H9 (cell line): Measurements from ENCODE around the gene DEDD2. TPM values are rescaled to one million over a fixed set of nuclear protein-coding genes. Genes with fewer than 3 reads are reported as not detected.

Experiments
- DNase-seq: peaks from one replicate; pipeline ENCODE4 v3.0.0-alpha.2; 2017
- H2AFZ ChIP-seq: one replicate; pipeline ENCODE4 v1.6.1; 2013; ENCODE audit warnings: mild to moderate bottlenecking, low read length, control low read depth, moderate library complexity
- H2AK5ac ChIP-seq: 2 replicates; pipeline ENCODE4 v1.6.1; 2013; ENCODE audit warnings: low read length, control low read depth, mixed read lengths; ENCODE audit not compliant: insufficient read length
- H2BK120ac ChIP-seq: one replicate; pipeline ENCODE4 v1.6.1; 2013; ENCODE audit warnings: low read depth, mild to moderate bottlenecking, low read length, control low read depth, inconsistent platforms; ENCODE audit not compliant: poor library complexity, severe bottlenecking
- H2BK12ac ChIP-seq: 2 replicates; pipeline ENCODE4 v1.6.1; 2013; ENCODE audit warnings: low read length, control low read depth, mixed read lengths, low read depth; ENCODE audit not compliant: insufficient read length
- H2BK15ac ChIP-seq: 2 replicates; pipeline ENCODE4 v1.6.1; 2013; ENCODE audit warnings: low read depth, low read length, control low read depth
- H2BK20ac ChIP-seq: one replicate; pipeline ENCODE4 v1.6.1; 2013; ENCODE audit warnings: low read depth, mild to moderate bottlenecking, low read length, control low read depth, inconsistent platforms; ENCODE audit not compliant: poor library complexity, severe bottlenecking
- H2BK5ac ChIP-seq: 2 replicates; pipeline ENCODE4 v1.6.1; 2013; ENCODE audit warnings: low read length, control low read depth, mixed read lengths; ENCODE audit not compliant: insufficient read length
- H3K14ac ChIP-seq: 2 replicates; pipeline ENCODE4 v1.6.1; 2013; ENCODE audit warnings: low read length, control low read depth; ENCODE audit not compliant: insufficient read depth
- H3K18ac ChIP-seq: 2 replicates; pipeline ENCODE4 v1.6.1; 2013; ENCODE audit warnings: low read depth, mild to moderate bottlenecking, mixed read lengths, low read length, control low read depth; ENCODE audit not compliant: insufficient read length
- H3K23ac ChIP-seq: 2 replicates; pipeline ENCODE4 v1.6.1; 2013; ENCODE audit warnings: low read length, control low read depth, mixed read lengths, low read depth; ENCODE audit not compliant: insufficient read length
- H3K23me2 ChIP-seq: 2 replicates; pipeline ENCODE4 v1.6.1; 2013; ENCODE audit warnings: low read depth, mild to moderate bottlenecking, mixed read lengths, low read length, control low read depth; ENCODE audit not compliant: insufficient read length, poor library complexity, severe bottlenecking
- H3K27ac ChIP-seq: 2 replicates; pipeline ENCODE4 v1.5.1; 2013; ENCODE audit warnings: low read length, control low read depth, mixed read lengths, low read depth; ENCODE audit not compliant: insufficient read length
- H3K27me3 ChIP-seq: 2 replicates; pipeline ENCODE4 v1.6.1; 2013; ENCODE audit warnings: low read length, control low read depth, inconsistent platforms; ENCODE audit not compliant: insufficient read depth
- H3K4ac ChIP-seq: 2 replicates; pipeline ENCODE4 v1.6.1; 2013; ENCODE audit warnings: low read depth, mild to moderate bottlenecking, control low read depth, inconsistent platforms, low read length, moderate library complexity
- H3K4me1 ChIP-seq: 2 replicates; pipeline ENCODE4 v1.6.1; 2013; ENCODE audit warnings: low read length, control low read depth, inconsistent platforms; ENCODE audit not compliant: insufficient read depth
- H3K4me2 ChIP-seq: 2 replicates; pipeline ENCODE4 v1.6.1; 2013; ENCODE audit warnings: low read length, control low read depth, mixed read lengths; ENCODE audit not compliant: insufficient read length, insufficient read depth
- H3K56ac ChIP-seq: 2 replicates; pipeline ENCODE4 v1.6.1; 2013; ENCODE audit warnings: low read depth, mild to moderate bottlenecking, mixed read lengths, low read length, control low read depth; ENCODE audit not compliant: insufficient read length
- H3K79me1 ChIP-seq: 2 replicates; pipeline ENCODE4 v1.6.1; 2013; ENCODE audit warnings: low read depth, mild to moderate bottlenecking, moderate library complexity, low read length, control low read depth, inconsistent platforms; ENCODE audit not compliant: insufficient read depth, poor library complexity, severe bottlenecking
- H3K79me2 ChIP-seq: 2 replicates; pipeline ENCODE4 v1.6.1; 2013; ENCODE audit warnings: low read length, control low read depth, inconsistent platforms; ENCODE audit not compliant: insufficient read depth
- H3K9ac ChIP-seq: 2 replicates; pipeline ENCODE4 v1.6.1; 2013; ENCODE audit warnings: low read length, control low read depth, mixed read lengths; ENCODE audit not compliant: insufficient read length; ENCODE audit errors: extremely low read depth
- H3K9me3 ChIP-seq: one replicate; pipeline ENCODE4 v1.6.1; 2013; ENCODE audit warnings: low read depth, low read length, inconsistent platforms; ENCODE audit not compliant: control insufficient read depth
- H3T11ph ChIP-seq: one replicate; pipeline ENCODE4 v1.6.1; 2013; ENCODE audit warnings: mild to moderate bottlenecking, low read length, control low read depth, inconsistent platforms
- H4K20me1 ChIP-seq: one replicate; pipeline ENCODE4 v1.6.1; 2013; ENCODE audit not compliant: control insufficient read depth, insufficient read length, insufficient read depth
- H4K5ac ChIP-seq: 2 replicates; pipeline ENCODE4 v1.6.1; 2013; ENCODE audit warnings: low read depth, mild to moderate bottlenecking, mixed read lengths, low read length, control low read depth; ENCODE audit not compliant: insufficient read length
- H4K8ac ChIP-seq: replicated peaks from 2 replicates; pipeline ENCODE4 v1.6.1; 2013; ENCODE audit warnings: low read length, control low read depth, mixed read lengths, low read depth; ENCODE audit not compliant: insufficient read length
- H4K91ac ChIP-seq: 2 replicates; pipeline ENCODE4 v1.6.1; 2013; ENCODE audit warnings: low read depth, mild to moderate bottlenecking, moderate library complexity, mixed read lengths, low read length, control low read depth; ENCODE audit not compliant: insufficient read length
- H3K27ac Mint-ChIP-seq, 3 experiments: 2 replicates in 2 of 3; 3 replicates in 1 of 3; pipeline ENCODE4 v1.8.0; 2020 to 2021; ENCODE audit warnings: mixed read lengths in 3 of 3, mild to moderate bottlenecking in 1 of 3, moderate library complexity in 1 of 3
- H3K27me3 Mint-ChIP-seq: 2 replicates; pipeline ENCODE4 v1.8.0; 2021; ENCODE audit warnings: low read depth, mild to moderate bottlenecking, moderate library complexity, mixed read lengths
- H3K36me3 Mint-ChIP-seq, 3 experiments: 2 replicates in 2 of 3; 3 replicates in 1 of 3; pipeline ENCODE4 v1.8.0; 2020 to 2021; ENCODE audit warnings: low read depth in 3 of 3, mixed read lengths in 3 of 3; ENCODE audit not compliant: insufficient read depth in 1 of 3
- H3K4me1 Mint-ChIP-seq, 2 experiments: 2 replicates each; pipeline ENCODE4 v1.8.0; 2020; ENCODE audit warnings: mixed read lengths in 2 of 2
- H3K4me3 Mint-ChIP-seq, 2 experiments: 2 replicates in 1 of 2; 3 replicates in 1 of 2; pipeline ENCODE4 v1.8.0; 2020 to 2021; ENCODE audit warnings: mild to moderate bottlenecking in 2 of 2, mixed read lengths in 2 of 2, moderate library complexity in 1 of 2
- H3K9me3 Mint-ChIP-seq, 2 experiments: 2 replicates in 1 of 2; 3 replicates in 1 of 2; pipeline ENCODE4 v1.8.0; 2020; ENCODE audit warnings: mild to moderate bottlenecking in 2 of 2, mixed read lengths in 2 of 2, moderate library complexity in 1 of 2
- CTCF ChIP-seq: fragments of 200-600 bp; sonication (generic); conservative IDR thresholded peaks from 3 replicates; pipeline ENCODE4 v1.8.0; 2021; ENCODE audit warnings: antibody characterized with exemption, mild to moderate bottlenecking
- WGBS: extraction: QIAGEN DNeasy Blood & Tissue Kit; methylation state at CpG from one replicate; pipeline ENCODE4 v1.1.7; 2013; ENCODE audit warnings: missing lambda C conversion rate, low lambda C conversion rate, mixed read lengths; ENCODE audit not compliant: insufficient read length; ENCODE audit errors: extremely low coverage; 5-methylcytosine and 5-hydroxymethylcytosine counted together
- total RNA-seq: library from RNA; stranded (reverse); gene quantifications from 2 replicates; pipeline ENCODE4 v1.2.1, GENCODE V29; 2021

Gene DEDD2
- total RNA-seq, 1 experiment from 2014 or later, result 32.3 TPM

GRCh38 chr19:42208612-42209011, 8.9 kb downstream of the DEDD2 start:
- Histone ChIP-seq H2AK5ac (no peak overlapping the region), H3K23me2 (peaks cover 2% of the 10 kb centered on the region), H2BK120ac (no peak overlapping the region), H2BK12ac (no peak overlapping the region), H2BK20ac (no peak overlapping the region), H4K20me1 (no peaks in the 10 kb centered on the region), H3K4me1 (no peaks in the 10 kb centered on the region), H3K4ac (no peak overlapping the region), H3K9me3 (no peaks in the 10 kb centered on the region), H4K91ac (no peak overlapping the region), H3K18ac (no peak overlapping the region), H3K4me2 (no peak overlapping the region), H2BK15ac (no peak overlapping the region), H3T11ph (no peak overlapping the region), H3K27me3 (no peaks in the 10 kb centered on the region), H3K56ac (no peak overlapping the region), H3K23ac (no peak overlapping the region), H4K8ac (no peak overlapping the region), H3K79me2 (no peaks in the 10 kb centered on the region; the same call in 1 of the 2 replicates), H3K14ac (no peak overlapping the region), H3K27ac (no peak overlapping the region), H2BK5ac (no peak overlapping the region), H2AFZ (no peak overlapping the region), H3K9ac (no peak overlapping the region), H4K5ac (no peak overlapping the region), H3K79me1 (no peaks in the 10 kb centered on the region)
- no peaks in the 10 kb centered on the region for H3K9me3 Mint-ChIP-seq
- peaks cover 45 to 72% (median 66%) of the 10 kb centered on the region in 3 experiments for H3K36me3 Mint-ChIP-seq
- no peak for DNase-seq
- no peak for TF ChIP-seq CTCF
- no peak overlapping the region for H3K4me3 Mint-ChIP-seq
- no CpG with 5 or more reads among the region's 11 CpGs for WGBS
- H3K4me1 Mint-ChIP-seq, result peaks cover 24 to 31% of the 10 kb centered on the region in 2 experiments
- 0 out of 7 replicates have a peak overlapping the region, but pooled peaks of 1 of the 3 experiments have one; percentile 59 for H3K27ac Mint-ChIP-seq
- no peaks in the 10 kb centered on the region for H3K27me3 Mint-ChIP-seq
